Subcutaneous adipose tissue (tissue), 4 donors: ENCODE data around the gene SNRPB2. TPM values are rescaled to one million over a fixed set of nuclear protein-coding genes. Genes with fewer than 3 reads are reported as not detected.

Experiments
- total RNA-seq, 4 donors: library from RNA; depleted of rRNA; stranded (reverse); fragments of >200 nt; gene quantifications; one replicate each; pipeline ENCODE4 v1.1.0, GENCODE V29; 2016
- TF ChIP-seq, protein P1 (sequence below): fragments of 450-650 bp; IDR thresholded peaks from one replicate; pipeline ENCODE4 v1.5.1; 2016; ENCODE audit warnings: low read depth, mild to moderate bottlenecking, control low read depth, antibody characterized with exemption, moderate library complexity

The SNRPB2 gene
- total RNA-seq, 4 donors from 2014 or later: 12.6 to 33.9 (median 30.7) TPM

GRCh38 chr20:16748308-16748900 lies 18.6 kb downstream of the SNRPB2 start, which contains the start of gene OTOR:
Gene OTOR, plus strand, starts transcription at chr20:16748358. Its CDS starts 44 bp downstream, at chr20:16748402.
- TF ChIP-seq, protein P1, sequence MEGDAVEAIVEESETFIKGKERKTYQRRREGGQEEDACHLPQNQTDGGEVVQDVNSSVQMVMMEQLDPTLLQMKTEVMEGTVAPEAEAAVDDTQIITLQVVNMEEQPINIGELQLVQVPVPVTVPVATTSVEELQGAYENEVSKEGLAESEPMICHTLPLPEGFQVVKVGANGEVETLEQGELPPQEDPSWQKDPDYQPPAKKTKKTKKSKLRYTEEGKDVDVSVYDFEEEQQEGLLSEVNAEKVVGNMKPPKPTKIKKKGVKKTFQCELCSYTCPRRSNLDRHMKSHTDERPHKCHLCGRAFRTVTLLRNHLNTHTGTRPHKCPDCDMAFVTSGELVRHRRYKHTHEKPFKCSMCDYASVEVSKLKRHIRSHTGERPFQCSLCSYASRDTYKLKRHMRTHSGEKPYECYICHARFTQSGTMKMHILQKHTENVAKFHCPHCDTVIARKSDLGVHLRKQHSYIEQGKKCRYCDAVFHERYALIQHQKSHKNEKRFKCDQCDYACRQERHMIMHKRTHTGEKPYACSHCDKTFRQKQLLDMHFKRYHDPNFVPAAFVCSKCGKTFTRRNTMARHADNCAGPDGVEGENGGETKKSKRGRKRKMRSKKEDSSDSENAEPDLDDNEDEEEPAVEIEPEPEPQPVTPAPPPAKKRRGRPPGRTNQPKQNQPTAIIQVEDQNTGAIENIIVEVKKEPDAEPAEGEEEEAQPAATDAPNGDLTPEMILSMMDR: no peak

DNA sequence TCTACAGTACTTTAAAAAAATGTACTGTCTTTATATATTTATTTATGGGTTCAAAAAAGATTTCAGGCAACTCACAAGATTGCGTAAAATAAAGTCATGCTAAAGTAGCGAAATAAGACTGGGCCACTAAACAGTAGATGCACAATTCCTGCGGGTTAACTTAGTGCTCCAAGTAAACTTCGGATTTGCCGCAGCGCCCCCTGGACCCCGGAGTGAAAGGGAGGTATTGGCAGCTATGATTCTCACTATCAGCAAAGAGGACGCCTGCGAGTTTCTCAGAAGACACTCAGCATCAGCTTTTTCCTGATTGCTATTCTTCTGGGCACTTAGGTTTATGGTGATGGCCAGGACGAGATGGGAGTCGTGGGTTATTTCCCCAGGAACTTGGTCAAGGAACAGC lies 19.7 kb downstream of the SNRPB2 start:
- TF ChIP-seq, protein P1: no peak

DNA sequence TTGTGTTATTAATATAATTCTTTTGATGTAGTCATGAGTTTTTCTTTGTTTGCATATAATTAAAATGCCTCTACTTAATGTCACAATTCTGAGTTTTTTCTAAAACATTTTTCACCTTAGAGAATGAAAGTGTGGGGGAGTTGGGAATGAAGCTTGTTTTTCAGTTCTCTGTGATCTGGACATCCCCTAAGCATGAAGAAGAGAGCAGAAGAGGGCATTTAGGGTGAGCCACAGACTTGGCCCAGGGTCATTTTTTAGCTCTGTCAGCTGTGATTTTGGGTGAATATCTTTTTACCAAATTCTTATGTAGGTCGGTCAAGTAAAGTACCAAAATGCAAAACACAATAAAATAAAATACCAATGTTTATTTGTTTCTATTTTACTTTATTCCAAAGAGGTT lies 22.3 kb downstream of the SNRPB2 start:
- TF ChIP-seq, protein P1: no peak

DNA sequence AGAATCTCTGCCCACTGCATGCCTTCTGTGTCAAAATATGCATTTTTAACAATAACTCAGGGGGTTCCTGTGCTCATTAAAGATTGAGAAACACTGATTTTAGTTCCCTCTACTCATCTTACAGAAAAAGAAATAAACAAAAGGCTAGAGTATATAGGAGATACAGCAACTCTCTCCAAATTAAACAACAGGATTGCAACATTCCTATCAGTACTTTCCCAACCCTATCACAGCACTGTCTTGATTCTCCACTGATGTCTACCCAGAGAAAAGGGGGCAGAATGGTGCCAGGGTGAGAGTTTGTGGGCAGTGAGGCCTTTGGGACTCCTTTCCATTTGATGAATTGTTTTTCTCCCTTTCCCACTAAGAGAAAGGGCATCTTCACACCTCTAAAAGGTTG lies 23.1 kb downstream of the SNRPB2 start:
- TF ChIP-seq, protein P1: no peak

GRCh38 chr20:16758454-16759180 lies 28.8 kb downstream of the SNRPB2 start:
- TF ChIP-seq, protein P1: no peak

DNA sequence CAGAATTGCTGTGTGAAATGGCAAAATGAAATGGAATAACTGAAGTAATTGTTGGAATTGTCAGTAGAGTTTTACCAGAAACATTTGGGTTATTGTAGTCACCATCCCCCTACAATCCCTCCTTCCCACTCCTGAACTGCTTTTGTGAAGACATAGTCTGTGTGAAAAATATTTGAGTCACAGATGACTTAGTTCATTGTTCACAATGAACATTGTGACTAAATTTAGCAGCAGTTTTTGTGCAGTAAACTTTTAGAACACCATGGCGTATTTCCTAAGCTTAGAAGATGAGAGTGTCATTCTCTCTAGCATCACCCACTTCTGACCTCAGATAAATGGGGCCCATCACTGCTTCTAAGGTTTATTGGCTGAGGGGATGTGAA lies 29.3 kb downstream of the SNRPB2 start:
- TF ChIP-seq, protein P1: no peak

DNA sequence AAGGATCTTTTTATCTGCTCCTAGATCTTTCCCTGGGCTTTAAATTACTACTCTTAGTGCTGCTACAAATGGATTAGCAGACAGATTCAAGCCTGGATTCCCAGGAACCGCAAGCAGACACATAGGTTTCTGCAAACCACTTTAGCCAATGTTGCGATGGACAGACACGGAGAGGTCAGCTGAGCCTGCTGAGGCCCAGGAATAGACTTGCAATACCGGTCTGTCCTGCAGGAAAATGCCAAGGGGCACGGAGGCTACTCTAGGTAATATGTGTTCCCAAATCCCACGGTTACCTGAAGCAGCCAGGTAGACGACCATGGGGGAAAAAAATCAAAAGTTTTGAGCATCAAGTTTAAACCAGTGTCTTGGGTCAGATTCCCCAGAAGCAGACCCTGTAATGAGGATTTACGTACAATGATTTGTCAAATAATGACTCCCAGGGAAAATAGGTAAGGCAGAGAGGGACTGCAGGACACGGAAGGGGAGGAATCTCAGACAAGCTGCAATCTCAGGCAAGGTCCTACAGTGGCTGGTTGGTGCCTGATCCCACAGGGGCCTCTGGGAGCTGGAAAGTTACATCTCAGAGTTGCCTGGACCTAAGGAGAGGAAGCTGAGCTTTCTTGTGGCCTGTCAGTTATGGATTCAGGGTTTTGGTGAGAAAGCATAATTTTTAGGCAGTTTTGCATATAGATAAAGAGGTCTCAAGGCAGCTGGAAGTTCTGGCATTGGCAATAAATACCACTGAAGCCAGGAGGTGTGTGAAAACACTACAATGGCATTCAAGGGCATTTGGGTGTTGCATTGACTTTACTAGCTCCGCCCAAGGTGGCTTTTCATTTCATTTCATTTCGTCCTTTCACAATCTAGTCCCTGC lies 30.8 kb downstream of the SNRPB2 start:
- TF ChIP-seq, protein P1: no peak
